Measurements from ENCODE around the gene ACIN1. TPM values are rescaled to one million over a fixed set of nuclear protein-coding genes. Genes with fewer than 3 reads are reported as not detected.

Gene ACIN1
- total and polyA plus RNA-seq, 2 experiments from 2014 or later, result 76.1 to 172 TPM

DNA sequence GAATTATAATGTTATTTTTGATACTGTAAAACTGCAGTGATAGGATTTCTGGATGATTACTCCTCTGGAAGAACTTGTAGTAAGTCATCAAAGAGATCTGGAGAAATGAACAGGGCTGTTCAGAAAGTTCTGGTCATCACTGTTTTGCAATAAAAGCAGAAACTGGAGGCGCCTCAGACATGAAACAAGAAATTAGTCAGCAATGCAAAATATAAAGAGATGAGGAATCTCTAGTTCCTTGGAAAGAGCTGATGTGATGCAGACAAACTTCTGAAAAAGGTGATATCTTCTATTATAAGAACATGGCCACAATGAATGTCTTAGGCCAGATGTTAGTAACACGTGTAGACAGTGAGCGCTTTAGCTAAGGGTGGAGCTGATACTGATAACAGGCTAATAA is 9.5 kb downstream of the ACIN1 start:
- Histone ChIP-seq H3K9me2 (ENCODE audit: insufficient read depth) (no peaks in the 10 kb centered on the region), H3K4me2 (no peak overlapping the region), H3K79me2 (replicated peaks; ENCODE audit: insufficient read depth) (peaks cover 37% of the 10 kb centered on the region; the same call in 1 of the 2 replicates), H4K20me1 (replicated peaks; ENCODE audit: insufficient read depth) (peaks cover 48% of the 10 kb centered on the region), H3K4me1 (ENCODE audit: insufficient read depth) (no peaks in the 10 kb centered on the region), H3K36me3 (ENCODE audit: insufficient read depth) (peaks cover 76% of the 10 kb centered on the region), H3K4me3 (no peak overlapping the region), H3K27me3 (ENCODE audit: insufficient read depth) (no peaks in the 10 kb centered on the region), H3F3A (replicated peaks; ENCODE audit: low read depth) (peaks cover 3% of the 10 kb centered on the region; the same call in 1 of the 2 replicates), H3K27ac (ENCODE audit: low read depth) (no peak overlapping the region), H2AFZ (no peak overlapping the region)
- H3K36me3 Mint-ChIP-seq (ENCODE audit: low read depth), result peaks cover 89% of the 10 kb centered on the region
- H3K4me1 Mint-ChIP-seq, result no peaks in the 10 kb centered on the region
- no peak overlapping the region for H3K27ac Mint-ChIP-seq
- peaks cover 2% of the 10 kb centered on the region for H3K27me3 Mint-ChIP-seq (ENCODE audit: insufficient read depth, low read depth, poor library complexity)
- TF ChIP-seq NANOG (IDR thresholded peaks at IDR 0.05; ENCODE audit: borderline replicate concordance), result no peak
- TF ChIP-seq CREB1 (CRISPR knock-in tag; IDR thresholded peaks at IDR 0.05; ENCODE audit: low read depth), result no peak
- TF ChIP-seq EZH2phosphoT487 (IDR thresholded peaks at IDR 0.05; ENCODE audit: unreplicated experiment), result no peak
- TF ChIP-seq JUNB (IDR thresholded peaks at IDR 0.05; ENCODE audit: unreplicated experiment), result no peak
- no peak for TF ChIP-seq ZNF114 (CRISPR knock-in tag; IDR thresholded peaks at IDR 0.05)
- TF ChIP-seq, protein P1, sequence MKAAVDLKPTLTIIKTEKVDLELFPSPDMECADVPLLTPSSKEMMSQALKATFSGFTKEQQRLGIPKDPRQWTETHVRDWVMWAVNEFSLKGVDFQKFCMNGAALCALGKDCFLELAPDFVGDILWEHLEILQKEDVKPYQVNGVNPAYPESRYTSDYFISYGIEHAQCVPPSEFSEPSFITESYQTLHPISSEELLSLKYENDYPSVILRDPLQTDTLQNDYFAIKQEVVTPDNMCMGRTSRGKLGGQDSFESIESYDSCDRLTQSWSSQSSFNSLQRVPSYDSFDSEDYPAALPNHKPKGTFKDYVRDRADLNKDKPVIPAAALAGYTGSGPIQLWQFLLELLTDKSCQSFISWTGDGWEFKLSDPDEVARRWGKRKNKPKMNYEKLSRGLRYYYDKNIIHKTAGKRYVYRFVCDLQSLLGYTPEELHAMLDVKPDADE (IDR thresholded peaks at IDR 0.05), result no peak
- no peak for TF ChIP-seq EZH2 (IDR thresholded peaks at IDR 0.05; ENCODE audit: low read depth, unreplicated experiment)
- no peak for TF ChIP-seq POLR2AphosphoS5 (IDR thresholded peaks at IDR 0.05; ENCODE audit: low read depth)
- TF ChIP-seq, protein P2, sequence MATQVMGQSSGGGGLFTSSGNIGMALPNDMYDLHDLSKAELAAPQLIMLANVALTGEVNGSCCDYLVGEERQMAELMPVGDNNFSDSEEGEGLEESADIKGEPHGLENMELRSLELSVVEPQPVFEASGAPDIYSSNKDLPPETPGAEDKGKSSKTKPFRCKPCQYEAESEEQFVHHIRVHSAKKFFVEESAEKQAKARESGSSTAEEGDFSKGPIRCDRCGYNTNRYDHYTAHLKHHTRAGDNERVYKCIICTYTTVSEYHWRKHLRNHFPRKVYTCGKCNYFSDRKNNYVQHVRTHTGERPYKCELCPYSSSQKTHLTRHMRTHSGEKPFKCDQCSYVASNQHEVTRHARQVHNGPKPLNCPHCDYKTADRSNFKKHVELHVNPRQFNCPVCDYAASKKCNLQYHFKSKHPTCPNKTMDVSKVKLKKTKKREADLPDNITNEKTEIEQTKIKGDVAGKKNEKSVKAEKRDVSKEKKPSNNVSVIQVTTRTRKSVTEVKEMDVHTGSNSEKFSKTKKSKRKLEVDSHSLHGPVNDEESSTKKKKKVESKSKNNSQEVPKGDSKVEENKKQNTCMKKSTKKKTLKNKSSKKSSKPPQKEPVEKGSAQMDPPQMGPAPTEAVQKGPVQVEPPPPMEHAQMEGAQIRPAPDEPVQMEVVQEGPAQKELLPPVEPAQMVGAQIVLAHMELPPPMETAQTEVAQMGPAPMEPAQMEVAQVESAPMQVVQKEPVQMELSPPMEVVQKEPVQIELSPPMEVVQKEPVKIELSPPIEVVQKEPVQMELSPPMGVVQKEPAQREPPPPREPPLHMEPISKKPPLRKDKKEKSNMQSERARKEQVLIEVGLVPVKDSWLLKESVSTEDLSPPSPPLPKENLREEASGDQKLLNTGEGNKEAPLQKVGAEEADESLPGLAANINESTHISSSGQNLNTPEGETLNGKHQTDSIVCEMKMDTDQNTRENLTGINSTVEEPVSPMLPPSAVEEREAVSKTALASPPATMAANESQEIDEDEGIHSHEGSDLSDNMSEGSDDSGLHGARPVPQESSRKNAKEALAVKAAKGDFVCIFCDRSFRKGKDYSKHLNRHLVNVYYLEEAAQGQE (IDR thresholded peaks at IDR 0.05; ENCODE audit: unreplicated experiment), result no peak
- no peak for TF ChIP-seq ZNF331 (CRISPR knock-in tag; IDR thresholded peaks at IDR 0.05; ENCODE audit: low read depth)
- TF ChIP-seq, protein P3, sequence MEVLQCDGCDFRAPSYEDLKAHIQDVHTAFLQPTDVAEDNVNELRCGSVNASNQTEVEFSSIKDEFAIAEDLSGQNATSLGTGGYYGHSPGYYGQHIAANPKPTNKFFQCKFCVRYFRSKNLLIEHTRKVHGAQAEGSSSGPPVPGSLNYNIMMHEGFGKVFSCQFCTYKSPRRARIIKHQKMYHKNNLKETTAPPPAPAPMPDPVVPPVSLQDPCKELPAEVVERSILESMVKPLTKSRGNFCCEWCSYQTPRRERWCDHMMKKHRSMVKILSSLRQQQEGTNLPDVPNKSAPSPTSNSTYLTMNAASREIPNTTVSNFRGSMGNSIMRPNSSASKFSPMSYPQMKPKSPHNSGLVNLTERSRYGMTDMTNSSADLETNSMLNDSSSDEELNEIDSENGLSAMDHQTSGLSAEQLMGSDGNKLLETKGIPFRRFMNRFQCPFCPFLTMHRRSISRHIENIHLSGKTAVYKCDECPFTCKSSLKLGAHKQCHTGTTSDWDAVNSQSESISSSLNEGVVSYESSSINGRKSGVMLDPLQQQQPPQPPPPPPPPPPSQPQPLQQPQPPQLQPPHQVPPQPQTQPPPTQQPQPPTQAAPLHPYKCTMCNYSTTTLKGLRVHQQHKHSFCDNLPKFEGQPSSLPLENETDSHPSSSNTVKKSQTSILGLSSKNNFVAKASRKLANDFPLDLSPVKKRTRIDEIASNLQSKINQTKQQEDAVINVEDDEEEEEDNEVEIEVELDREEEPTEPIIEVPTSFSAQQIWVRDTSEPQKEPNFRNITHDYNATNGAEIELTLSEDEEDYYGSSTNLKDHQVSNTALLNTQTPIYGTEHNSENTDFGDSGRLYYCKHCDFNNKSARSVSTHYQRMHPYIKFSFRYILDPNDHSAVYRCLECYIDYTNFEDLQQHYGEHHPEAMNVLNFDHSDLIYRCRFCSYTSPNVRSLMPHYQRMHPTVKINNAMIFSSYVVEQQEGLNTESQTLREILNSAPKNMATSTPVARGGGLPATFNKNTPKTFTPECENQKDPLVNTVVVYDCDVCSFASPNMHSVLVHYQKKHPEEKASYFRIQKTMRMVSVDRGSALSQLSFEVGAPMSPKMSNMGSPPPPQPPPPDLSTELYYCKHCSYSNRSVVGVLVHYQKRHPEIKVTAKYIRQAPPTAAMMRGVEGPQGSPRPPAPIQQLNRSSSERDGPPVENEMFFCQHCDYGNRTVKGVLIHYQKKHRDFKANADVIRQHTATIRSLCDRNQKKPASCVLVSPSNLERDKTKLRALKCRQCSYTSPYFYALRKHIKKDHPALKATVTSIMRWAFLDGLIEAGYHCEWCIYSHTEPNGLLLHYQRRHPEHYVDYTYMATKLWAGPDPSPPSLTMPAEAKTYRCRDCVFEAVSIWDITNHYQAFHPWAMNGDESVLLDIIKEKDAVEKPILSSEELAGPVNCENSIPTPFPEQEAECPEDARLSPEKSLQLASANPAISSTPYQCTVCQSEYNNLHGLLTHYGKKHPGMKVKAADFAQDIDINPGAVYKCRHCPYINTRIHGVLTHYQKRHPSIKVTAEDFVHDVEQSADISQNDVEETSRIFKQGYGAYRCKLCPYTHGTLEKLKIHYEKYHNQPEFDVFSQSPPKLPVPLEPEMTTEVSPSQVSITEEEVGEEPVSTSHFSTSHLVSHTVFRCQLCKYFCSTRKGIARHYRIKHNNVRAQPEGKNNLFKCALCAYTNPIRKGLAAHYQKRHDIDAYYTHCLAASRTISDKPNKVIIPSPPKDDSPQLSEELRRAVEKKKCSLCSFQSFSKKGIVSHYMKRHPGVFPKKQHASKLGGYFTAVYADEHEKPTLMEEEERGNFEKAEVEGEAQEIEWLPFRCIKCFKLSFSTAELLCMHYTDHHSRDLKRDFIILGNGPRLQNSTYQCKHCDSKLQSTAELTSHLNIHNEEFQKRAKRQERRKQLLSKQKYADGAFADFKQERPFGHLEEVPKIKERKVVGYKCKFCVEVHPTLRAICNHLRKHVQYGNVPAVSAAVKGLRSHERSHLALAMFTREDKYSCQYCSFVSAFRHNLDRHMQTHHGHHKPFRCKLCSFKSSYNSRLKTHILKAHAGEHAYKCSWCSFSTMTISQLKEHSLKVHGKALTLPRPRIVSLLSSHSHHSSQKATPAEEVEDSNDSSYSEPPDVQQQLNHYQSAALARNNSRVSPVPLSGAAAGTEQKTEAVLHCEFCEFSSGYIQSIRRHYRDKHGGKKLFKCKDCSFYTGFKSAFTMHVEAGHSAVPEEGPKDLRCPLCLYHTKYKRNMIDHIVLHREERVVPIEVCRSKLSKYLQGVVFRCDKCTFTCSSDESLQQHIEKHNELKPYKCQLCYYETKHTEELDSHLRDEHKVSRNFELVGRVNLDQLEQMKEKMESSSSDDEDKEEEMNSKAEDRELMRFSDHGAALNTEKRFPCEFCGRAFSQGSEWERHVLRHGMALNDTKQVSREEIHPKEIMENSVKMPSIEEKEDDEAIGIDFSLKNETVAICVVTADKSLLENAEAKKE (CRISPR knock-in tag; IDR thresholded peaks at IDR 0.05), result no peak
- TF ChIP-seq, protein P4, sequence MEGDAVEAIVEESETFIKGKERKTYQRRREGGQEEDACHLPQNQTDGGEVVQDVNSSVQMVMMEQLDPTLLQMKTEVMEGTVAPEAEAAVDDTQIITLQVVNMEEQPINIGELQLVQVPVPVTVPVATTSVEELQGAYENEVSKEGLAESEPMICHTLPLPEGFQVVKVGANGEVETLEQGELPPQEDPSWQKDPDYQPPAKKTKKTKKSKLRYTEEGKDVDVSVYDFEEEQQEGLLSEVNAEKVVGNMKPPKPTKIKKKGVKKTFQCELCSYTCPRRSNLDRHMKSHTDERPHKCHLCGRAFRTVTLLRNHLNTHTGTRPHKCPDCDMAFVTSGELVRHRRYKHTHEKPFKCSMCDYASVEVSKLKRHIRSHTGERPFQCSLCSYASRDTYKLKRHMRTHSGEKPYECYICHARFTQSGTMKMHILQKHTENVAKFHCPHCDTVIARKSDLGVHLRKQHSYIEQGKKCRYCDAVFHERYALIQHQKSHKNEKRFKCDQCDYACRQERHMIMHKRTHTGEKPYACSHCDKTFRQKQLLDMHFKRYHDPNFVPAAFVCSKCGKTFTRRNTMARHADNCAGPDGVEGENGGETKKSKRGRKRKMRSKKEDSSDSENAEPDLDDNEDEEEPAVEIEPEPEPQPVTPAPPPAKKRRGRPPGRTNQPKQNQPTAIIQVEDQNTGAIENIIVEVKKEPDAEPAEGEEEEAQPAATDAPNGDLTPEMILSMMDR (conservative IDR thresholded peaks at IDR 0.05; ENCODE audit: low read depth in 2 of 2), result no peak
- no peak for TF ChIP-seq STAT1 (IDR thresholded peaks at IDR 0.05; ENCODE audit: unreplicated experiment)
- no peak overlapping the region for H3K4me3 Mint-ChIP-seq
- no peaks in the 10 kb centered on the region for H3K9me3 Mint-ChIP-seq
- no peak for ATAC-seq
- no peak for DNase-seq (ENCODE audit: low spot score)

Data from GM23338 (cell line).